Islet precursor cell (in vitro differentiated cells): ENCODE data around the gene NT5C.
"Not testable (repeated sequence)": the region's sequence is repeated elsewhere in the genome, so short reads cannot be mapped to it uniquely, and the experiment has no call there.

Source experiments
- DNase-seq: peaks from one replicate; pipeline ENCODE4 v3.0.0-alpha.2; 2018

Gene NT5C

GRCh38 chr17:75142236-75142971 is 10.9 kb upstream of the NT5C start:
- DNase-seq: no peak

GRCh38 chr17:75138519-75138918 is 7.0 kb upstream of the NT5C start:
- DNase-seq: no peak

GRCh38 chr17:75137762-75138161 is 6.2 kb upstream of the NT5C start:
- DNase-seq: not testable (repeated sequence)

GRCh38 chr17:75135946-75136345 is 4.4 kb upstream of the NT5C start:
- DNase-seq: no peak

GRCh38 chr17:75135452-75135851 is 3.9 kb upstream of the NT5C start:
- no peak for DNase-seq

- peak; percentile 77 for DNase-seq
Measured at GRCh38 chr17:75133607-75134347, 2.2 kb upstream of the NT5C start.

GRCh38 chr17:75133001-75133400 is 1.5 kb upstream of the NT5C start:
- no peak for DNase-seq

- DNase-seq: not testable (repeated sequence)
Measured at GRCh38 chr17:75132018-75133000, 767 bp upstream of the NT5C start.

GRCh38 chr17:75130632-75131277 is 787 bp downstream of the NT5C start:
- DNase-seq: peak; percentile 88

GRCh38 chr17:75130059-75130631 is 1.4 kb downstream of the NT5C start:
- no peak for DNase-seq

GRCh38 chr17:75129576-75129975 is 2.0 kb downstream of the NT5C start:
- DNase-seq: no peak

- DNase-seq: no peak
Measured at GRCh38 chr17:75128694-75129505, 2.6 kb downstream of the NT5C start.

GRCh38 chr17:75127936-75128335 is 3.6 kb downstream of the NT5C start:
- DNase-seq: not testable (repeated sequence)

GRCh38 chr17:75126954-75127353 is 4.6 kb downstream of the NT5C start:
- no peak for DNase-seq

- peak; percentile 63 for DNase-seq
Measured at GRCh38 chr17:75125984-75126383, 5.6 kb downstream of the NT5C start.

- DNase-seq: no peak
Measured at GRCh38 chr17:75124819-75125162, 6.8 kb downstream of the NT5C start.

- peak; percentile 67 for DNase-seq
Measured at GRCh38 chr17:75124041-75124818, 7.3 kb downstream of the NT5C start.

GRCh38 chr17:75118307-75118706 is 13.2 kb downstream of the NT5C start:
- DNase-seq: no peak

GRCh38 chr17:75116737-75117136 is 14.8 kb downstream of the NT5C start:
- no peak for DNase-seq

- DNase-seq: no peak
Measured at GRCh38 chr17:75115555-75115954, 16.0 kb downstream of the NT5C start.
